ENCODE results near the gene PCNP.

DNA sequence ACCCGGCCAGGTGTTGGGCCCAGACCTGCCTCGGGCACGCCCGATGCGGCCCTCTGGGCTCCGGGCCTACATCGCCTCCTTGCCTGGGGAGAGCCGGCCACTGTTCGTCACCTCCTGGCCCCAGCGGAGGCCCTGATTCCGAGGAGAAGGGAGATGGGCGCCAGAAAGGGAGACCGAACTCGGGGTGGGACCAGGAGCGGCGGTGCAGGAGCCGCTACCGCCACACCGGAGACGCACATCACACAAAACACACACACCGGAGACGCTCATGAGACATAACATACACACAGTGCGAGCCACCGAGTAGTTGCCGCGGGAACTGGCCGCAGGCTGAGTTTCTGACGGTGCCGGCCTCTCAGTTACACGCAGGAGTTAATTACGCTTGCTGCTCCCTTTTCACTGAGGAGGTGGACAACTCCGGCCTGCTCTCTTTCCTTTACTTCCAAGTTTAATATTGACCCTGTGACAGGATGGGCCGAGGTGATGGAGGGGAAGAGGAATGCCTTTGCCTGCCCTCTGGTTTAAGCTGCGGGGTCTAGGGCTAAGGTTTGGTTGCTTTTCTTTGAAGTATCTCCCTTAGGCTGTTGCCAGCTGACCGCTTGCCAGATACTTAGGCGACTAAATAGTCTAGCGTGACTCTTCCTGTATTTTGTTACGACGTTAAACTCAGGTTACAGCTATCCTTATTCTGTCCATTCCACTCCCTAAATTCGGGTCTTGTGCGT lies 570 bp downstream of the PCNP start:
- TF ChIP-seq, protein P1, sequence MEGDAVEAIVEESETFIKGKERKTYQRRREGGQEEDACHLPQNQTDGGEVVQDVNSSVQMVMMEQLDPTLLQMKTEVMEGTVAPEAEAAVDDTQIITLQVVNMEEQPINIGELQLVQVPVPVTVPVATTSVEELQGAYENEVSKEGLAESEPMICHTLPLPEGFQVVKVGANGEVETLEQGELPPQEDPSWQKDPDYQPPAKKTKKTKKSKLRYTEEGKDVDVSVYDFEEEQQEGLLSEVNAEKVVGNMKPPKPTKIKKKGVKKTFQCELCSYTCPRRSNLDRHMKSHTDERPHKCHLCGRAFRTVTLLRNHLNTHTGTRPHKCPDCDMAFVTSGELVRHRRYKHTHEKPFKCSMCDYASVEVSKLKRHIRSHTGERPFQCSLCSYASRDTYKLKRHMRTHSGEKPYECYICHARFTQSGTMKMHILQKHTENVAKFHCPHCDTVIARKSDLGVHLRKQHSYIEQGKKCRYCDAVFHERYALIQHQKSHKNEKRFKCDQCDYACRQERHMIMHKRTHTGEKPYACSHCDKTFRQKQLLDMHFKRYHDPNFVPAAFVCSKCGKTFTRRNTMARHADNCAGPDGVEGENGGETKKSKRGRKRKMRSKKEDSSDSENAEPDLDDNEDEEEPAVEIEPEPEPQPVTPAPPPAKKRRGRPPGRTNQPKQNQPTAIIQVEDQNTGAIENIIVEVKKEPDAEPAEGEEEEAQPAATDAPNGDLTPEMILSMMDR (IDR thresholded peaks at IDR 0.05), result no peak
- TF ChIP-seq POLR2A (IDR thresholded peaks at IDR 0.05), result no peak
